Limb (tissue), 2 donors: Measurements from ENCODE around the gene NDUFC1.
"Not testable (repeated sequence)": the region's sequence is repeated elsewhere in the genome, so short reads cannot be mapped to it uniquely, and the experiment has no call there.

ENCODE experiments used
- DNase-seq, 2 donors: peaks; one replicate each; pipeline ENCODE4 v3.0.0-alpha.2; 2016; ENCODE audit errors: extremely low spot score in 2 of 2

The NDUFC1 gene

DNA sequence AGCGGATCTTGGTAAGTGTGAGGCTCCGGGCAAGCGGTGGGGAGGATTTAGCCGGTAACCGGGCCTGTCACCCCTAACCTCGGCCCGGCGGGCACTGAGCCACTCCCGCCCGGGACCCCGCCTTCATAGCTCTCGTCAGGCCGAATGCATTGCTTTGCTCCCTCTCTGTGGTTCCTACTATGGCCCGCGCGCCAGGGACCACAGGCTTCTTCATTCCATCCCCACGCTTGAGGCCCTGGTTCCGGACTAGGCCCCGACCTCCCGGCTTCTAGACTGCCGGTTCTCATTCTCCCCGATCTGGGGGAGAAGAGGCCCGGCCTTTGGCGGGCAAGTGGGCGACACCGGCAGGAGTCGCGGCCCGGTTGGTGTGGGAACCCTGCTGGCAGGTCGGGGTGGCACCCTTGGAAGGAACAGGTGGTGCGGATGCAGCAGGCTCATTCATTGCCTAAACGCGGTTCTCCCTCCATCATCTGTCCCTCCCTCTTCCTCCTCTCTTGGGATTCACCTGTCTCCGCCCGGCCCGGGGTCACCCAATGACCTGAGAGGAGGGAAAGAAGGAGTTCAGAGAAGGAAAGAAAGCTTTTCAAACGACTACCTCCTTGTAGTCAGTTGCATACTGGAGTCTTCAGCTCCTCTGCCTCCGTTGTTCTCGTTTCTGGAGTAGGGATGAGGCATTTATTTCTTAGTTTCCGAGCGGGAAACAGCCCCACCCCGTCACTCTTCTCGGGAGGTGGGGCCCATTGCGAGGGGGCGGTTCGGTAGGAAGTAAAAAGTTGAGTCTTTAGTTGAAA lies at the start of gene NDUFC1:
NDUFC1 (minus strand) TSS at position 657 of the 791 bp plus-strand sequence. CDS start 6,679 bp downstream, outside the sequence.
- DNase-seq = peak; percentile 39 to 76

DNA sequence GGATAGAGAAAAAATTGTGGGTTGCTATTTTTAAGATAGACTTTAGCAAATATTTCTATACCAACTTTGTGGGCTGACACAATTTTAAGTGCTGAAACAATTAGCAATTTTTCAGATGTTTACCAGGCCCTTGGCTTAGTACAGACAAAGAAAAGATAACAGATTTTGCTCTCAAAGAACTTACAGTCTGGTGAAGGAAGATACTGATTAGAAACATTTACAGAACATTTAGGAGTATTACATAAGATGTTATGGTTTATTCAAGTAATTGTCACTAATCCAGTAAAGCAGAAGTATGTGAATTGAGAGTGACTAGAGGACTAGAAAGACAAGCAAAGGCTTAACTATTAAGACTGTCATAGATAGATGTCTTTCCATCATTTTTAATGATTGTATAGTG lies 35.3 kb upstream of the NDUFC1 start:
- no peak for DNase-seq

GRCh38 chr4:139333046-139333445 lies 30.8 kb upstream of the NDUFC1 start:
- no peak for DNase-seq

- DNase-seq = no peak
Measured at GRCh38 chr4:139331185-139331584, 28.9 kb upstream of the NDUFC1 start.

- DNase-seq = no peak
Measured at GRCh38 chr4:139330283-139330682, 28.0 kb upstream of the NDUFC1 start.

DNA sequence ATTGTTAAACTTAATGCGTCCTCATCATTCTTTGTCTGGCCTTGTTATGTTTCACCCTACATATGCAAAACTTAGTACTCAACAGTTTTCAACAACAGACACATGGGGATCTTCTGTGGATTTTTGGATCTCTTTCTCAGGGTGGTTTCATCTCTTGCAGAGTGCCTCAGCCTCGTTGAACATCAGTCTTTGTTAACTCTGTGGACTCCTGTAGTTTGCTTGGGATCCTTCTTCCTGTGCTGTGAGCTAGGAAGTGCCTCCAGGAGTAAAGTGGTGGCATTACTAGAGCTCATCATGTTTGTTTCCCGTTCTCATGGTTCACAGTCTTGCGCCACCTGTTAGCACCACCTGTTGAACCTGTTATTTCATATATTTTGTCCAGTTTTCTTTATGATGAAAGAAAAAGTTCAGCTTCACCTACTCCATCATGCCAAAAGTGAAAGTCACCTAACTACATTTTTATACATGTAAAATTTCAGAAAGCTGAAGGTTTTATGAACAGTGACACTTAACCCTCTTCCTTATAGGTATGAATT lies 27.5 kb upstream of the NDUFC1 start:
- no peak for DNase-seq

GRCh38 chr4:139324620-139325019 lies 22.3 kb upstream of the NDUFC1 start:
- no peak for DNase-seq

- not testable (repeated sequence) for DNase-seq
Measured at GRCh38 chr4:139322541-139322940, 20.3 kb upstream of the NDUFC1 start.

- DNase-seq = not testable (repeated sequence)
Measured at GRCh38 chr4:139322070-139322469, 19.8 kb upstream of the NDUFC1 start.

GRCh38 chr4:139319571-139319970 lies 17.3 kb upstream of the NDUFC1 start:
- no peak for DNase-seq

DNA sequence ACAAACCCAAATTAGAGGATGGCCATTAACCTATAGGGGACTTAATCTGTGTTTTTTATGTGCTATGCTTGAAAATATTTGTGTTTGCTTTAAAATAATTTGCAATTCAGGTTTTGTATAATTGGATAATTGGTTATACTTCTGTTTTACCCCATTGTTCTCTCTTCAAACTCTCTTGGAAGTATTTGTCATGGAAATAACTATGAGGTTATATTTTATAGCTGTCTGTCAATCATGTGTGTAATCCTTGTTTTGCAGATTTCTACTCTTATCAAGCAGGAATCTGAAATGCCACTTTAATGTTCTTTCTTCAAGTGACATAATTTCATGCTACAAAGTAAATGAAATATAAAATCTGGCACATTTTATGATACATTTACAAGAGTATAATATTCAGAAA lies 15.4 kb upstream of the NDUFC1 start:
- DNase-seq = no peak

GRCh38 chr4:139316733-139317132 lies 14.5 kb upstream of the NDUFC1 start:
- DNase-seq = no peak

DNA sequence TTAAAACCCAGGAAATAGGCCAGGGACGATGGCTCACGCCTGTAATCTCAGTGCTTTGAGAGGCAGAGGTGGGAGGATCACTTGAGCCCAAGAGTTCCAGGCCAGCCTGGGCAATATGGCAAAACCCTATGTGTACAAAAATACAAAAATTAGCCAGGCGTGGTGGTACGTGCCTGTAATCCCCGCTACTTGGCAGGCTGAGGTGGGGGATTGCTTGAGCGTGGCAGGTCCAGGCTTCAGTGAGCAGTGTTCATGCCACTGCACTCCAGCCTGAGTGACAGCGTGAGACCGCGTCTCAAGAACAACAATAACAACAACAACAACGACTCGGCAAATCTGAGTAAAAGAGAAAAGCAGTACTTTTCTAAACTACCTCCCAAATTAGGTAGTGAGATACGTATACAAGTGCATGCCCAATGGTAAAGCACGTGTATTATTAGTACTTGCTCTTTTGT lies 13.0 kb upstream of the NDUFC1 start:
- no peak for DNase-seq

GRCh38 chr4:139314047-139314800 lies 11.9 kb upstream of the NDUFC1 start:
- DNase-seq = no peak

GRCh38 chr4:139313414-139313813 lies 11.1 kb upstream of the NDUFC1 start:
- DNase-seq = not testable (repeated sequence)

GRCh38 chr4:139312552-139313332 lies 10.5 kb upstream of the NDUFC1 start:
- DNase-seq = no peak

GRCh38 chr4:139311909-139312308 lies 9.6 kb upstream of the NDUFC1 start:
- no peak for DNase-seq

GRCh38 chr4:139304920-139305319 lies 2.6 kb upstream of the NDUFC1 start:
- DNase-seq = no peak

GRCh38 chr4:139301113-139301820 lies 1.0 kb downstream of the NDUFC1 start, which contains the start of gene NAA15:
Gene NAA15, plus strand, starts transcription at chr4:139301505. Its CDS starts 273 bp downstream, at chr4:139301778.
- DNase-seq = peak; percentile 98

DNA sequence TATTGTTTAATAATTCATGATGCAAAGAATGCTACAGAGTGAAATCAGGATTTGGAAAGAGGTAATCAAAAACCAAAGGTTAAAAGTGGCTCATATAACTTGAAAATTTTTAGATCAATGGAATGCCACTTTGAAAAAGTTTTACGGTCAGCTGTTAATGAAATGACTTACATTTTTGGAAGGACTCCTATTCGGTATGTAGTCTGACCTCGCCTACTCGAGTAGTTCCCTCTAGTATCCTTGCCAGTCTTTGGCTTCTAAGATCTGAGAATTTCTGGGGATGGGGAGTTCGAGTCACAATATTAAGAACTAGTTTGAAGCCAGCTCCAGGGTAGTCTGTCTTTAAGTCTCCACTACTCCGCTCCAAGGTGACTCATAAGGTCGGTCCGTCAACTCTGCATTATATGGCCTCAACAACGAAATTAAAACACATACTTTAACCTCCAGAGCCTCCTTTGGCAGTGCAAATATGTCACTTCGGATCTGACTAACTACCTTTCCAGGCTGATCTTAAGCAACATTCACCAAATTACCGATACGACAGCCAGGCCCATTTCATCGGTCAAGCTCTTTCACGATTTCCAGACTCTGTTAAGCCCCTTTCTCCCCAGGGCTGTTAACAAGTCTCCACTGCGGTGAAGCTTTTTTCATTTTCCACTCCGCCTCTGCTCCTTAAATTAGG lies 1.7 kb downstream of the NDUFC1 start:
- DNase-seq = no peak
